Kidney (tissue), 14 donors: Measurements from ENCODE around the gene SFR1. TPM values are rescaled to one million over a fixed set of nuclear protein-coding genes. Genes with fewer than 3 reads are reported as not detected.

ENCODE experiments used
- DNase-seq, 5 donors: peaks; one replicate each; pipeline ENCODE4 v3.0.0-alpha.2; 2013 to 2020
- FAIRE-seq: peaks from 2 replicates; lab custom pipeline; 2012; peaks lifted over from hg19 to GRCh38; lab: Jason Lieb, UNC
- H3K27ac ChIP-seq, 2 donors: one replicate each; pipeline ENCODE4 v1.7.0; 2013; ENCODE audit warnings: low read depth in 2 of 2, low read length in 2 of 2, inconsistent platforms in 1 of 2
- H3K27me3 ChIP-seq: one replicate; pipeline ENCODE4 v1.7.1; 2013; ENCODE audit warnings: low read length, inconsistent platforms; ENCODE audit not compliant: control insufficient read depth, insufficient read depth
- H3K36me3 ChIP-seq, 3 donors: one replicate each; pipeline versions ENCODE4 v1.7.0 to v1.7.1; 2013; ENCODE audit warnings: low read length in 3 of 3, control low read depth in 1 of 3, inconsistent platforms in 1 of 3; ENCODE audit not compliant: insufficient read depth in 3 of 3, control insufficient read depth in 2 of 3
- H3K4me1 ChIP-seq, 3 donors: one replicate each; pipeline versions ENCODE4 v1.7.0 to v1.7.1; 2013; ENCODE audit warnings: low read length in 3 of 3, inconsistent platforms in 1 of 3, low read depth in 1 of 3; ENCODE audit not compliant: control insufficient read depth in 2 of 3, insufficient read depth in 2 of 3
- H3K4me3 ChIP-seq, 3 donors: one replicate each; pipeline versions ENCODE4 v1.7.0 to v1.8.1; 2013; ENCODE audit warnings: low read length in 3 of 3, control low read depth in 1 of 3, inconsistent platforms in 1 of 3
- H3K9ac ChIP-seq, 3 donors: one replicate each; pipeline versions ENCODE4 v1.7.0 to v1.7.1; 2013; ENCODE audit warnings: low read length in 3 of 3, control low read depth in 1 of 3, inconsistent platforms in 1 of 3
- H3K9me3 ChIP-seq, 3 donors: one replicate each; pipeline versions ENCODE4 v1.7.0 to v1.7.1; 2013; ENCODE audit warnings: low read length in 3 of 3, control low read depth in 1 of 3, inconsistent platforms in 1 of 3; ENCODE audit not compliant: control insufficient read depth in 2 of 3, insufficient read depth in 1 of 3
- intact Hi-C: fragments of 100-400 bp; cut with DNase I; formaldehyde crosslinking; loops from one replicate; pipeline ENCODE4 v1.11.1; 2022
- polyA plus RNA-seq: library from polyadenylated mRNA; stranded (reverse); fragments of 350-450 nt; fragmentation: Illumina TruSeq; extraction: RNeasy Lipid Tissue Mini Kit (QIAGEN cat#74804); gene quantifications from one replicate; pipeline ENCODE4 v1.2.3, GENCODE V29; 2014; ENCODE audit warnings: low read depth, low replicate concordance; ENCODE audit not compliant: insufficient read depth
- total RNA-seq: library from RNA; stranded (reverse); fragmentation: NEBNext Ultra II Directional; extraction: Animal tissue kit (Norgen Biotek cat#: 25700); gene quantifications from one replicate; pipeline ENCODE4 v1.2.1, GENCODE V29; 2021
- TF ChIP-seq, protein P1 (sequence below): IDR thresholded peaks from 3 replicates; pipeline ENCODE4 v1.5.1; 2012; ENCODE audit warnings: mild to moderate bottlenecking, moderate library complexity, borderline replicate concordance; ENCODE audit not compliant: insufficient read depth; ENCODE audit errors: extremely low read depth
- donor health status: control.
- donor health status: control.
- donor health status: control.
- donor health status: control.
- donor health status: control.
- donor health status: DM: yes; HTN: yes; CAD: no.
- donor health status: Normal renal cell carcinoma (clear cell type).

The SFR1 gene
- total and polyA plus RNA-seq, 2 donors from 2014 or later, result 7.3 to 9.3 TPM

GRCh38 chr10:104100795-104101194 lies 21.2 kb upstream of the SFR1 start:
- H3K27me3 ChIP-seq, result no peaks in the 10 kb centered on the region
- H3K4me3 ChIP-seq, result no peak overlapping the region
- no peak overlapping the region for H3K9ac ChIP-seq
- H3K27ac ChIP-seq, result no peak overlapping the region
- DNase-seq (no peak), FAIRE-seq (no peak)
- H3K4me1 ChIP-seq, result no peaks in the 10 kb centered on the region
- H3K9me3 ChIP-seq, result no peaks in the 10 kb centered on the region
- intact Hi-C loops, result no loop called here
- no peaks in the 10 kb centered on the region for H3K36me3 ChIP-seq
- TF ChIP-seq, protein P1, sequence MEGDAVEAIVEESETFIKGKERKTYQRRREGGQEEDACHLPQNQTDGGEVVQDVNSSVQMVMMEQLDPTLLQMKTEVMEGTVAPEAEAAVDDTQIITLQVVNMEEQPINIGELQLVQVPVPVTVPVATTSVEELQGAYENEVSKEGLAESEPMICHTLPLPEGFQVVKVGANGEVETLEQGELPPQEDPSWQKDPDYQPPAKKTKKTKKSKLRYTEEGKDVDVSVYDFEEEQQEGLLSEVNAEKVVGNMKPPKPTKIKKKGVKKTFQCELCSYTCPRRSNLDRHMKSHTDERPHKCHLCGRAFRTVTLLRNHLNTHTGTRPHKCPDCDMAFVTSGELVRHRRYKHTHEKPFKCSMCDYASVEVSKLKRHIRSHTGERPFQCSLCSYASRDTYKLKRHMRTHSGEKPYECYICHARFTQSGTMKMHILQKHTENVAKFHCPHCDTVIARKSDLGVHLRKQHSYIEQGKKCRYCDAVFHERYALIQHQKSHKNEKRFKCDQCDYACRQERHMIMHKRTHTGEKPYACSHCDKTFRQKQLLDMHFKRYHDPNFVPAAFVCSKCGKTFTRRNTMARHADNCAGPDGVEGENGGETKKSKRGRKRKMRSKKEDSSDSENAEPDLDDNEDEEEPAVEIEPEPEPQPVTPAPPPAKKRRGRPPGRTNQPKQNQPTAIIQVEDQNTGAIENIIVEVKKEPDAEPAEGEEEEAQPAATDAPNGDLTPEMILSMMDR, result no peak

GRCh38 chr10:104101902-104102301 lies 20.1 kb upstream of the SFR1 start:
- no peak for FAIRE-seq

DNA sequence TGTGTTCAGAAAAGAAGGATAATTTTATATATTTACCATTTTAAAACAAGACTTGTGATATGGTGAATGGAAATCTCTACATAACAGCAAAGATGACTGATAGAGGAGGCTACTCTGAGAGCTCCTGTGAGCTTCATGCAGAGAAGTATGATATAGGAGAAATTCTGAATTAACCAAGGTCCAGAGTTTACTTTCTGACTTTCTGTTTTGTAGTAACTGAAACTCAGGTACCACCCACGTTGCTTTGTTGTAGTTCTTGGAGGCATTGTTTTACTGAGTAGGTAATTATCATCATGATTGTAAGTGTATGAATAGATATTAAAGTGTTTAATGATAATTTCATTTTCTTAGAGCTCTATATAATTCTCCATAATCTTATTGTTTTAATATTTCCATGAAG lies 18.0 kb upstream of the SFR1 start:
- DNase-seq (no peak), FAIRE-seq (no peak)
- intact Hi-C loops, result no loop called here
- Histone ChIP-seq H3K4me1 (no peaks in the 10 kb centered on the region), H3K4me3 (no peak overlapping the region), H3K27ac (no peak overlapping the region), H3K9me3 (no peaks in the 10 kb centered on the region), H3K27me3 (no peaks in the 10 kb centered on the region), H3K9ac (no peak overlapping the region), H3K36me3 (no peaks in the 10 kb centered on the region)
- TF ChIP-seq, protein P1, result no peak

More at GRCh38 chr10:104101902-104102301, 20.1 kb upstream of the SFR1 start:
- Histone ChIP-seq H3K4me3 (no peak overlapping the region), H3K4me1 (no peaks in the 10 kb centered on the region), H3K9me3 (no peaks in the 10 kb centered on the region), H3K36me3 (no peaks in the 10 kb centered on the region), H3K9ac (no peak overlapping the region), H3K27ac (no peak overlapping the region), H3K27me3 (no peaks in the 10 kb centered on the region)
- no peak for DNase-seq
- TF ChIP-seq, protein P1, result no peak
- intact Hi-C loops, result no loop called here

GRCh38 chr10:104104418-104104817 lies 17.6 kb upstream of the SFR1 start:
- Histone ChIP-seq H3K4me1 (no peaks in the 10 kb centered on the region), H3K9ac (no peak overlapping the region), H3K27me3 (no peaks in the 10 kb centered on the region), H3K4me3 (no peak overlapping the region), H3K9me3 (no peaks in the 10 kb centered on the region), H3K36me3 (no peaks in the 10 kb centered on the region), H3K27ac (no peak overlapping the region)
- intact Hi-C loops, result no loop called here
- FAIRE-seq, result no peak
- no peak for DNase-seq
- TF ChIP-seq, protein P1, result no peak
